GM12872 (cell line): ENCODE measurements around the gene PARP1.

Experiments
- TF ChIP-seq, protein P1 (sequence below): IDR thresholded peaks from 3 replicates; pipeline ENCODE4 v1.5.1; 2011; ENCODE audit warnings: low read depth, mild to moderate bottlenecking, low read length, moderate library complexity; ENCODE audit not compliant: insufficient read depth

PARP1 gene

DNA sequence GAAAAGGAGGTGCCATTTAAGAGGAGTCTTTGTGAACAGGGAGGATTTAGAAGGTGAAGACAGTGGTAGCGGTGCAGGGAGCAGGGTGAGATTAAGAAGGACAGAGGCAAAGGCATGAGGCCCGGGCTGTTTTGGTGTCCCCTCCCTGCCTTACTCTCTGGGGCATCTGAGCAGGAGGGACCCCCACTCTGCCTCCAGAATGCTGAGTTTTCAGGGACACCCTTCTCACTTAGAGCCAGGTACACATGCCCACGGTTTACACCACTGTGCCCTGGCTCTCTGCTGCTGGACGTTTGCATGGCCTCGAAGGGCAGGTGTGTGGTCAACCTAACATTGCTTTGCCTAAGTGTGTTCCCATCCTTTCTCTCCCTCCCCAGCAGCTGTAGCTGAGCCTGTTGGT, 20.5 kb upstream of the PARP1 start:
- TF ChIP-seq, protein P1, sequence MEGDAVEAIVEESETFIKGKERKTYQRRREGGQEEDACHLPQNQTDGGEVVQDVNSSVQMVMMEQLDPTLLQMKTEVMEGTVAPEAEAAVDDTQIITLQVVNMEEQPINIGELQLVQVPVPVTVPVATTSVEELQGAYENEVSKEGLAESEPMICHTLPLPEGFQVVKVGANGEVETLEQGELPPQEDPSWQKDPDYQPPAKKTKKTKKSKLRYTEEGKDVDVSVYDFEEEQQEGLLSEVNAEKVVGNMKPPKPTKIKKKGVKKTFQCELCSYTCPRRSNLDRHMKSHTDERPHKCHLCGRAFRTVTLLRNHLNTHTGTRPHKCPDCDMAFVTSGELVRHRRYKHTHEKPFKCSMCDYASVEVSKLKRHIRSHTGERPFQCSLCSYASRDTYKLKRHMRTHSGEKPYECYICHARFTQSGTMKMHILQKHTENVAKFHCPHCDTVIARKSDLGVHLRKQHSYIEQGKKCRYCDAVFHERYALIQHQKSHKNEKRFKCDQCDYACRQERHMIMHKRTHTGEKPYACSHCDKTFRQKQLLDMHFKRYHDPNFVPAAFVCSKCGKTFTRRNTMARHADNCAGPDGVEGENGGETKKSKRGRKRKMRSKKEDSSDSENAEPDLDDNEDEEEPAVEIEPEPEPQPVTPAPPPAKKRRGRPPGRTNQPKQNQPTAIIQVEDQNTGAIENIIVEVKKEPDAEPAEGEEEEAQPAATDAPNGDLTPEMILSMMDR = no peak

DNA sequence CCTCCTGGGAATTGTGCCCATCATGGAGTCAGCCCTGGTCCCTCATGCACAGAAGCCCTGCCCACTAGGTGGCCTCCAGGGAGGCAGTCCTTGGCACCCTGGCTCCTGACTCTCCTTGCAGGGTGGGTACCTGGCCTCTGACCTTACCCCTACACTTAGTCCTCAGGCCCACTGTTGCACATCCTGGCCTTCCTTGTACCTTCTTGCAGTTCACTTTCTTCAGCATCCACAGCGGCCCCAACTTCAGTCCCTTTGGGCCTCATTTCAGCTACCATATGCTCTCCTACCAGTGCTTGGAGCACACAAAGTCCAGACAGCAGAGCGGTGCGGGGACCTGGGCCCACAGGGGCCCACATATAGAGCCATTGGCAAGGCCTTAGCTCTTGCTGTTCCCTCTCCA, 19.2 kb upstream of the PARP1 start:
- TF ChIP-seq, protein P1 = no peak

- TF ChIP-seq, protein P1 = no peak
Measured at GRCh38 chr1:226425431-226426031, 17.6 kb upstream of the PARP1 start.

DNA sequence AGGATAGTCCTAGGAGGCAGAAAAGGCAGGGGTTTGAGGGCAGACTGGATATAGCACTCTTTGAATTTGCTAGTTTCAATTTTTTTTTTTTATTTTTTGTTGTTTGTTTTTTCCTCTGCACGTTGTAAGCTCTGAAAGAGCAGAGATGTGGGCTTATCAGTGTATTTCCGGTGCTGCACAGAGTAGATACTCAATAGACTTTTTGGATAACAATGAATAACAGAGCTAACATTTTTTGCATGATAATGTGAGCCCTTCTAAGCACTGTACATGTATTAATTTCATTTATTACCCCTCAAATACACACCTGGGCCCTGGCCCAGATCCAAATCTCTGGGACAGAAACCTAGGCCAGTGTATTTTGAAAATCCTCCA, 17.1 kb upstream of the PARP1 start:
- TF ChIP-seq, protein P1 = no peak

DNA sequence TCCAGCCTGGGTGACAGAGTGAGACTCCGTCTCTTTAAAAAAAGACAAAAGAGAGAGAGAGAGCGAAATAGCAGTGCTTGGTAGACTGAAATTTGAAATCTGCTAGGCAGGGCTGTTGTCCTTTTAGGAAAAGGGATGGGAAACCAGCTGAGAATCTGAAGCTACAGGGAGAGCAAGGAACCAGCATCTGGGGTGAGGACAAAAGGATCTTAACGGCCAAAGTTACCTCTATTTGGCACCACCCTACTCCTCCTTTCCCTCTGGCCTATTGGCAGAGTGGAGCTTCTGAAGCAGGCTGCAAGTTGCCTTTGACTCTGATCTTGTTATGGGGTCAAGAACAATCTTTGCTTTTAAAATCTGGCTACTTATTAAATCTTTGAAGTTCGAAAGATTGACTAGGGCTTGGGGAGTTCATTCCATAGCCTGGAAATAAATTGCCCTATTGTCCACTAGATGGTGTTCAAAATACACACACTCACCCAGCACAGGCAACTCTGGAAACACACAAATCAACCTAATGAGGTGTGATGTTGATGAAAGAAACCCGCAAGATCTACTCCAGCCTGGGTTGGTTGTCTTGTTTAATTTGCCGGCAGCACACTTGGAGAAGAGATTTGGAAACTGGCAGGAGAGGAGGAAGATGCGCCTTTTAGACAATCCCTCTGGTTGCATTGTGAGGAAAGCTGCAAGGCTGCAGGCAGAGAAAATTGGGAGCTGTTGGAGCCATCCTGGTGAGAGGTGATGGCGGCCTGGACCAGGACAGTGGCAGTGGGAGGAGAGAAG, 16.5 kb upstream of the PARP1 start:
- TF ChIP-seq, protein P1 = peak; percentile 61

DNA sequence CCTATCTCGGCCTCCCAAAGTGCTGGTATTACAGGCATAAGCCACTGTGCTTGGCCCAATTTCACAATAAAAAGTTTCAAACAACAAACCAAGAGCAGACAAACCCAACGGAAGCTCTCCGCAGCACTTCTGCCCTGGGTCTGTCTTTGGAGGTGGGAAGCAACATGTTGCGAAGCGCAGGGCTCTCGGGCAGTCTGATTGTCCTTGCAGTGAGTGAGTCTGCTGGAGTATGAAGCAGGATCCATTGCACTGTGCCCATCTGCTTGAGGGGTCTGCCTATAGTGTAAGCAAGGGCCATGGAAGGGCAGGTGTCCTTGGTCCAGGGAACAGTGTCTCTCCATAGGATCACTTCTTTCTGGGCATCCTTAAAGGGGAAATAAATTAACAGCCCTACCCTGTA, 14.6 kb upstream of the PARP1 start:
- TF ChIP-seq, protein P1 = no peak

DNA sequence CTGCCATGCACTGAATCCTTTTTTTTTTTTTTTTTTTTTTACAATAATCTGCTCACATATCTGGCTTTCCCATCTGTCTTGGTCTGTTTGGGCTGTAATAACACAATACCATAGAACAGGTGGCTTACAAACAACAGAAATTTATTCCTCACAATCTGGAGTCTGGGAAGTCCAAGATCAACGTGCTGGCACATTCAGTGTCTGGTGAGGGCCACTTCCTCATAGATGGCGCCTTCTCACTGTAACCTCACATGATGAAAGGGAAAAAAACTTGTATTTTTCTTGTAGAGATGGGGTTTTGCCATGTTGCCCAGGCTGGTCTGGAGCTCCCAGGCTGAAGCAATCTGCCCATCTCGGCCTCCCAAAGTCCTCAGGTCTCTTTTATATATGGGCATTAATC, 13.0 kb upstream of the PARP1 start:
- TF ChIP-seq, protein P1 = no peak
